GM12891 (cell line): ENCODE measurements around the gene GATA5.

Source experiments
- POLR2A ChIP-seq: IDR thresholded peaks from 2 replicates; pipeline ENCODE4 v1.6.1; 2011; ENCODE audit warnings: low read depth, low read length, control low read depth
- POLR2AphosphoS5 ChIP-seq: IDR thresholded peaks from 2 replicates; pipeline ENCODE4 v1.6.1; 2011; ENCODE audit warnings: low read depth, low read length, control low read depth
- POU2F2 ChIP-seq: IDR thresholded peaks from 2 replicates; pipeline ENCODE4 v1.6.1; 2011; ENCODE audit warnings: low read depth, mild to moderate bottlenecking, control low read depth, low read length, moderate library complexity
- TAF1 ChIP-seq: IDR thresholded peaks from 2 replicates; pipeline ENCODE4 v1.6.1; 2011; ENCODE audit warnings: low read depth, low read length, control low read depth

DNA sequence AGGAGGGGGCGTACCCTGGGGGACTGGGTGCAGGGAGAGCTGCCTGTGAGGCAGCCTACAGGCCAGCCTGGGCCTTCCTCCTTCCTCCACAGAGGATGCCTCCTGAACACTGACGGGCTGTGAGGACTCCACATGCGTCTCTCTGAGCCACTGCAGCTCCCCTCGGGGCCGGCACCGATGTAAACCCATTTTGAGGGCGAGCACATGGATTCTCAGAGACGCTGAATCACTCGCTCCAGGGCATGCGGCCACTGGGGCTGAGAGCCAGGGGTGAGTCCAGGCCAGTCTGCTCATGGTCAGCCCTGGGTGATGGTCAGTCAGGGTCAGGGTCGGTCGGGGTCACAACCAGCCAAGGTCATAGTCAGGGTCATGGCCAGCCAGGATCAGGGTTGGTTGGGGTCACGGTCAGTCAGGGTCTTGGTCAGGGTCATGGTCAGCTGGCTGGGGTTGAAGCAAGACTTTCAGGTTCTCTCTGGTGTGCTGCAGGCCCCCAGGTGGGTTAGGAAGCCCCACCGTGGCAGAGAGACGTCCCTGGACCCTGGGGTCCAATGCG is 33.7 kb downstream of the GATA5 start:
- TF ChIP-seq POLR2A (no peak), POLR2AphosphoS5 (no peak), POU2F2 (no peak), TAF1 (no peak)
